HepG2 (cell line): ENCODE data around the gene SPTBN4. TPM values are rescaled to one million over a fixed set of nuclear protein-coding genes. Genes with fewer than 3 reads are reported as not detected.

Experiments used
- ATAC-seq: fragments of 200-7000 bp; cut with Tn5 transposase; 3 replicates; pipeline ENCODE4 v1.9.1; 2020; ENCODE audit warnings: mild to moderate bottlenecking, moderate library complexity
- BruUV-seq: library from RNA; stranded (reverse); fragments of 400-500 nt; replicated peaks from 2 replicates; lab custom pipeline; 2021; lab: Mats Ljungman, UMichigan
- CTCF ChIA-PET: fragments of 300-600 bp; formaldehyde crosslinking; extraction: SDS; loops from one replicate; lab custom pipeline; 2021; ENCODE audit warnings: low total read pairs, inconsistent platforms, low intra/inter-chr PET ratio; lab: Yijun Ruan, JAX
- POLR2A ChIA-PET: fragments of 350-600 bp; sonication (Branson Sonifier 250); formaldehyde crosslinking; loops from one replicate; lab custom pipeline; 2020; ENCODE audit warnings: antibody characterized with exemption, inconsistent platforms; lab: Yijun Ruan, JAX
- DNase-seq: peaks from one replicate; pipeline ENCODE4 v3.0.0-alpha.2; 2015; ENCODE audit warnings: low spot score
- FAIRE-seq: peaks from 3 replicates; lab custom pipeline; 2011; peaks lifted over from hg19 to GRCh38; lab: Jason Lieb, UNC
- H2AFZ ChIP-seq: one replicate; pipeline ENCODE4 v1.6.1; 2011; ENCODE audit warnings: low read length, inconsistent platforms
- H3K27ac ChIP-seq: fragments of 300-600 bp; 3 replicates; pipeline ENCODE4 v1.8.0; 2011; ENCODE audit warnings: mixed run types, mild to moderate bottlenecking, mixed read lengths, low read length, inconsistent platforms; ENCODE audit not compliant: insufficient read depth; ENCODE audit errors: extremely low read length
- H3K27me3 ChIP-seq, 2 experiments: fragments of 200-600 bp in 1 of 2; 2 replicates in 1 of 2; 3 replicates in 1 of 2; pipeline versions ENCODE4 v1.6.0 to v1.8.0; 2011; ENCODE audit warnings: low read length in 2 of 2, mild to moderate bottlenecking in 2 of 2, moderate library complexity in 2 of 2, inconsistent platforms in 1 of 2; ENCODE audit not compliant: insufficient read depth in 2 of 2, control insufficient read depth in 1 of 2
- H3K36me3 ChIP-seq, 2 experiments: fragments of 200-600 bp in 1 of 2; replicated peaks in 1 of 2; 2 replicates in 1 of 2; 3 replicates in 1 of 2; pipeline versions ENCODE4 v1.5.1 to v1.8.0; 2011; ENCODE audit warnings: low read length in 2 of 2, inconsistent platforms in 1 of 2; ENCODE audit not compliant: insufficient read depth in 2 of 2, control insufficient read depth in 1 of 2
- H3K4me1 ChIP-seq: 2 replicates; pipeline ENCODE4 v1.5.1; 2012; ENCODE audit warnings: low read length, inconsistent platforms; ENCODE audit not compliant: insufficient read depth
- H3K4me2 ChIP-seq: 2 replicates; pipeline ENCODE4 v1.6.0; 2011; ENCODE audit warnings: low read depth, low read length, inconsistent platforms
- H3K4me3 ChIP-seq, 3 experiments: fragments of 200-600 bp in 1 of 3; sonication (generic), shearing (Covaris generic) in 1 of 3; replicated peaks in 1 of 3; 2 replicates each; pipeline ENCODE4 v1.5.1; 2011 to 2016; ENCODE audit warnings: low read length in 3 of 3, inconsistent platforms in 2 of 3, low read depth in 2 of 3, mild to moderate bottlenecking in 2 of 3, control low read depth in 1 of 3, mixed read lengths in 1 of 3; ENCODE audit not compliant: insufficient read depth in 1 of 3
- H3K79me2 ChIP-seq: one replicate; pipeline ENCODE4 v1.6.1; 2011; ENCODE audit warnings: low read length, inconsistent platforms; ENCODE audit not compliant: insufficient read depth
- H3K9ac ChIP-seq: 2 replicates; pipeline ENCODE4 v1.6.0; 2011; ENCODE audit warnings: mild to moderate bottlenecking, low read depth, low read length, inconsistent platforms; ENCODE audit not compliant: insufficient read depth
- H3K9me3 ChIP-seq: 2 replicates; pipeline ENCODE4 v1.5.1; 2012; ENCODE audit warnings: mild to moderate bottlenecking, low read length
- H4K20me1 ChIP-seq: 2 replicates; pipeline ENCODE4 v1.6.0; 2011; ENCODE audit warnings: inconsistent platforms, mild to moderate bottlenecking, low read length, moderate library complexity; ENCODE audit not compliant: insufficient read depth
- CC2D1A ChIP-seq: sonication (generic); formaldehyde crosslinking; IDR thresholded peaks from 2 replicates; pipeline ENCODE4 v1.8.1; 2023; ENCODE audit warnings: mild to moderate bottlenecking, missing genetic modification reagents
- GATA4 ChIP-seq: sonication (generic); IDR thresholded peaks from 2 replicates; pipeline ENCODE4 v1.6.1; 2016; ENCODE audit warnings: antibody characterized with exemption, low read depth, borderline replicate concordance
- HES4 ChIP-seq: sonication (generic); formaldehyde crosslinking; IDR thresholded peaks from 2 replicates; pipeline ENCODE4 v1.9.0; 2021; ENCODE audit warnings: mild to moderate bottlenecking, missing genetic modification reagents, borderline replicate concordance
- IRF2 ChIP-seq: IDR thresholded peaks from 2 replicates; pipeline ENCODE4 v1.6.1; 2018; ENCODE audit warnings: missing genetic modification reagents, missing compliant biosample characterization
- MXI1 ChIP-seq: IDR thresholded peaks from 3 replicates; pipeline ENCODE4 v1.6.1; 2012; ENCODE audit warnings: low read depth, low read length, inconsistent platforms, borderline replicate concordance
- PATZ1 ChIP-seq: sonication (generic); formaldehyde crosslinking; IDR thresholded peaks from 2 replicates; pipeline ENCODE4 v1.4.0; 2020; ENCODE audit warnings: missing genetic modification reagents
- SIX1 ChIP-seq: sonication (generic); formaldehyde crosslinking; IDR thresholded peaks from 2 replicates; pipeline ENCODE4 v1.4.0; 2020; ENCODE audit warnings: missing genetic modification reagents, borderline replicate concordance
- ZBTB34 ChIP-seq: sonication (generic); formaldehyde crosslinking; IDR thresholded peaks from 2 replicates; pipeline ENCODE4 v1.8.0; 2022; ENCODE audit warnings: mild to moderate bottlenecking, missing genetic modification reagents
- ZNF121 ChIP-seq: sonication (generic); formaldehyde crosslinking; IDR thresholded peaks from 2 replicates; pipeline ENCODE4 v1.5.0; 2020; ENCODE audit warnings: mild to moderate bottlenecking, missing genetic modification reagents
- ZNF460 ChIP-seq: sonication (generic); formaldehyde crosslinking; IDR thresholded peaks from 2 replicates; pipeline ENCODE4 v1.5.1; 2020; ENCODE audit warnings: missing genetic modification reagents, mild to moderate bottlenecking, borderline replicate concordance
- ZNF746 ChIP-seq: sonication (generic); formaldehyde crosslinking; IDR thresholded peaks from 2 replicates; pipeline ENCODE4 v1.8.0; 2022; ENCODE audit warnings: mild to moderate bottlenecking, missing genetic modification reagents
- WGBS: methylation state at CpG from one replicate; pipeline ENCODE4 v1.1.6; 2017; ENCODE audit warnings: low lambda C conversion rate; 5-methylcytosine and 5-hydroxymethylcytosine counted together
- in situ Hi-C: cut with HindIII; loops from 2 replicates; pipeline ENCODE4 v1.10.0; 2017; ENCODE audit warnings: low pct_unique_long_range_greater_than_20kb; ENCODE audit not compliant: extremely low pct_ligation_motif_present
- intact Hi-C: fragments of 100-400 bp; cut with micrococcal nuclease; formaldehyde crosslinking; loops from one replicate; pipeline ENCODE4 v1.10.0; 2022; ENCODE audit not compliant: unreplicated experiment
- polyA plus RNA-seq, 8 experiments: library from polyadenylated mRNA; depleted of rRNA in 3 of 8; stranded (reverse) in 7 of 8; unstranded in 1 of 8; fragments of >200 nt; fragmentation: Illumina TruSeq in 4 of 8; extraction: Trizol in 4 of 8; gene quantifications; 2 replicates each; pipeline versions ENCODE4 v1.2.1 to v1.2.3, GENCODE V29; 2011 to 2016; ENCODE audit warnings: low read depth in 4 of 8, missing spikeins in 1 of 8, mixed read lengths in 1 of 8; ENCODE audit not compliant: insufficient read depth in 1 of 8
- total RNA-seq, 5 experiments: library from RNA; depleted of rRNA; stranded (reverse); fragments of >200 nt; fragmentation: Illumina TruSeq; extraction: Trizol; gene quantifications; 2 replicates each; pipeline ENCODE4 v1.2.3, GENCODE V29; 2016; ENCODE audit warnings: low read depth in 1 of 5

SPTBN4 gene
- total and polyA plus RNA-seq, 2 of the 13 experiments (the other 11 are each of a cell fraction or from before 2014, with no cell fraction given): 0.11 TPM

- H3K4me3 ChIP-seq: no peak overlapping the region
- POLR2A ChIA-PET: interaction anchor here (3.6 to 4.5 kb wide), 2 partner anchors 11 to 41 kb away, joined by 36 to 47 read pairs; partner anchors contain the start of genes BLVRB and SPTBN4
- no peaks in the 10 kb centered on the region for H4K20me1 ChIP-seq
- no peak for TF ChIP-seq MXI1
- 0 out of 2 replicates have a peak, but pooled peaks have one; percentile 11 for TF ChIP-seq ZNF121
- ATAC-seq (no peak), FAIRE-seq (no peak), DNase-seq (no peak)
- H3K27ac ChIP-seq: no peak overlapping the region
- H2AFZ ChIP-seq: no peak overlapping the region
- CTCF ChIA-PET: no interaction called here
- peaks cover 55% of the 10 kb centered on the region for H3K4me1 ChIP-seq
- peaks cover 0 to 2% of the 10 kb centered on the region in 2 experiments; a peak in 1 of 5 replicates for H3K36me3 ChIP-seq
- no peaks in the 10 kb centered on the region for H3K9me3 ChIP-seq
- no TSS peak for BruUV-seq
- H3K27me3 ChIP-seq: no peaks in the 10 kb centered on the region; a peak in 1 of 5 replicates
- whole genome bisulfite sequencing: 98% methylated on average over 6 of the region's 6 CpGs
- H3K79me2 ChIP-seq: peaks cover 10% of the 10 kb centered on the region
- H3K9ac ChIP-seq: no peak overlapping the region
- in situ Hi-C loops: no loop called here
- H3K4me2 ChIP-seq: peak overlapping the region; percentile 99; the same call in 1 of the 2 replicates
- intact Hi-C loops: loop anchor here (10.0 kb wide), 1 partner anchor 79 kb away; the partner anchor contains the start of genes C19orf47 and PLD3
These were observed 42.9 kb upstream of the SPTBN4 start for GRCh38 chr19:40423938-40424337.

GRCh38 chr19:40424637-40425449, 42.0 kb upstream of the SPTBN4 start:
- POLR2A ChIA-PET: interaction anchor here (2.5 to 4.5 kb wide), 3 partner anchors 10 to 40 kb away, joined by 36 to 80 read pairs (median 47); partner anchors contain the start of genes BLVRB, SERTAD3 and SPTBN4
- CTCF ChIA-PET: interaction anchor here (1.0 kb wide), 1 partner anchor 19 kb away, joined by 4 read pairs; the partner anchor contains the start of gene SERTAD3
- H3K9me3 ChIP-seq: no peaks in the 10 kb centered on the region
- H3K79me2 ChIP-seq: peaks cover 10% of the 10 kb centered on the region
- in situ Hi-C loops (no loop called here), intact Hi-C loops (loop anchor here (10.0 kb wide), 1 partner anchor 80 kb away; the partner anchor contains the start of genes C19orf47 and PLD3)
- peaks cover 0 to 2% of the 10 kb centered on the region in 2 experiments; a peak in 1 of 5 replicates for H3K36me3 ChIP-seq
- no TSS peak for BruUV-seq
- H4K20me1 ChIP-seq: no peaks in the 10 kb centered on the region
- DNase-seq: no peak
- peak overlapping the region; percentile 85 for H3K9ac ChIP-seq
- H3K4me2 ChIP-seq: peak overlapping the region; percentile 99
- ATAC-seq: no peak
- WGBS: 5% methylated on average over 19 of the region's 28 CpGs
- peak overlapping the region; percentile 96 for H3K27ac ChIP-seq
- no peak for FAIRE-seq
- H3K27me3 ChIP-seq: no peaks in the 10 kb centered on the region; a peak in 1 of 5 replicates
- no peak overlapping the region for H2AFZ ChIP-seq
- H3K4me1 ChIP-seq: peaks cover 49% of the 10 kb centered on the region
- peak overlapping the region; percentile 63 to 94 (median 86) for H3K4me3 ChIP-seq
- TF ChIP-seq GATA4 (no peak), ZBTB34 (CRISPR knock-in tag) (no peak), SIX1 (CRISPR knock-in tag) (no peak), IRF2 (CRISPR knock-in tag) (no peak), HES4 (no peak), ZNF746 (CRISPR knock-in tag) (no peak), CC2D1A (no peak), ZNF460 (CRISPR knock-in tag) (no peak), PATZ1 (CRISPR knock-in tag) (peak; percentile 78)
